GM18507 (cell line): ENCODE results near the gene FAM20C.
"Not testable (repeated sequence)": the region's sequence is repeated elsewhere in the genome, so short reads cannot be mapped to it uniquely, and the experiment has no call there.

Source experiments
- DNase-seq: peaks from one replicate; pipeline ENCODE4 v3.0.0; 2011; ENCODE audit warnings: low read depth; ENCODE audit not compliant: insufficient read length; ENCODE audit errors: extremely low spot score
- FAIRE-seq: peaks from 2 replicates; lab custom pipeline; 2011; peaks lifted over from hg19 to GRCh38; lab: Jason Lieb, UNC

The FAM20C gene

GRCh38 chr7:233249-234035 is 41.1 kb downstream of the FAM20C start:
- no peak for FAIRE-seq
- DNase-seq: no peak

GRCh38 chr7:234051-234707 is 41.8 kb downstream of the FAM20C start:
- DNase-seq (no peak), FAIRE-seq (no peak)

GRCh38 chr7:234708-235553 is 42.6 kb downstream of the FAM20C start:
- no peak for FAIRE-seq

GRCh38 chr7:235576-236395 is 43.4 kb downstream of the FAM20C start:
- FAIRE-seq (no peak), DNase-seq (no peak)

More at GRCh38 chr7:234708-235553, 42.6 kb downstream of the FAM20C start:
- DNase-seq: no peak

- DNase-seq (no peak), FAIRE-seq (no peak)
These were observed 44.6 kb downstream of the FAM20C start for GRCh38 chr7:236967-237366.

- DNase-seq (no peak), FAIRE-seq (no peak)
These were observed 45.0 kb downstream of the FAM20C start for GRCh38 chr7:237385-237784.

GRCh38 chr7:240146-240676 is 47.8 kb downstream of the FAM20C start:
- DNase-seq (no peak), FAIRE-seq (no peak)

- FAIRE-seq (no peak), DNase-seq (no peak)
These were observed 48.6 kb downstream of the FAM20C start for GRCh38 chr7:240887-241421.

GRCh38 chr7:241513-241912 is 49.1 kb downstream of the FAM20C start:
- FAIRE-seq: no peak

GRCh38 chr7:242826-243579 is 50.6 kb downstream of the FAM20C start:
- DNase-seq, FAIRE-seq: not testable (repeated sequence)

More at GRCh38 chr7:241513-241912, 49.1 kb downstream of the FAM20C start:
- DNase-seq: no peak

- not testable (repeated sequence) for FAIRE-seq, DNase-seq
These were observed 51.2 kb downstream of the FAM20C start for GRCh38 chr7:243580-243978.

- FAIRE-seq (no peak), DNase-seq (no peak)
These were observed 52.6 kb downstream of the FAM20C start for GRCh38 chr7:244974-245373.

GRCh38 chr7:245574-246295 is 53.4 kb downstream of the FAM20C start:
- DNase-seq (no peak), FAIRE-seq (no peak)

GRCh38 chr7:246451-246850 is 54.1 kb downstream of the FAM20C start:
- DNase-seq (no peak), FAIRE-seq (no peak)

GRCh38 chr7:247181-247580 is 54.8 kb downstream of the FAM20C start:
- DNase-seq (no peak), FAIRE-seq (no peak)

GRCh38 chr7:247636-248035 is 55.3 kb downstream of the FAM20C start:
- no peak for DNase-seq
- FAIRE-seq: no peak

- DNase-seq: no peak
- FAIRE-seq: no peak
These were observed 56.5 kb downstream of the FAM20C start for GRCh38 chr7:248732-249435.
